PFSK-1 (cell line): ENCODE measurements around the gene EGLN1.

Experiments
- FOXP2 ChIP-seq: optimal IDR thresholded peaks from 2 replicates; pipeline ENCODE3; 2011; ENCODE audit warnings: borderline replicate concordance, control low read depth, inconsistent platforms; ENCODE audit not compliant: insufficient read depth; ENCODE audit errors: extremely low read length, extremely low read depth
- POLR2AphosphoS5 ChIP-seq: IDR thresholded peaks from 2 replicates; pipeline ENCODE4 v1.6.1; 2012; ENCODE audit warnings: low read depth, mild to moderate bottlenecking, control low read depth, low read length, moderate library complexity
- REST ChIP-seq, 2 experiments: IDR thresholded peaks; 2 replicates each; pipeline versions ENCODE4 v1.6.1 to v1.8.0; 2011 to 2012; ENCODE audit warnings: low read depth in 2 of 2, low read length in 2 of 2, control low read depth in 1 of 2, inconsistent platforms in 1 of 2, mild to moderate bottlenecking in 1 of 2, moderate library complexity in 1 of 2; ENCODE audit not compliant: insufficient read depth in 1 of 2
- SIN3A ChIP-seq: IDR thresholded peaks from 2 replicates; pipeline ENCODE4 v1.6.1; 2012; ENCODE audit warnings: mild to moderate bottlenecking, low read length, moderate library complexity, borderline replicate concordance; ENCODE audit not compliant: insufficient read depth
- TAF1 ChIP-seq: IDR thresholded peaks from 2 replicates; pipeline ENCODE4 v1.6.1; 2012; ENCODE audit warnings: low read length, control low read depth, borderline replicate concordance; ENCODE audit not compliant: insufficient read depth

Gene EGLN1

GRCh38 chr1:231397886-231398671 is 24.0 kb downstream of the EGLN1 start:
- no peak for TF ChIP-seq REST (IDR thresholded peaks at IDR 0.05; ENCODE audit: insufficient read depth in 1 of 2, low read depth in 2 of 2, low read length in 2 of 2)
- TF ChIP-seq SIN3A: no peak
- no peak for TF ChIP-seq POLR2AphosphoS5
- TF ChIP-seq TAF1: no peak
- no peak for TF ChIP-seq FOXP2

- no peak for TF ChIP-seq SIN3A
- TF ChIP-seq POLR2AphosphoS5: no peak
- TF ChIP-seq TAF1: no peak
- no peak for TF ChIP-seq FOXP2
- TF ChIP-seq REST (IDR thresholded peaks at IDR 0.05; ENCODE audit: insufficient read depth in 1 of 2, low read depth in 2 of 2, low read length in 2 of 2): no peak
Measured at GRCh38 chr1:231396643-231397042, 25.4 kb downstream of the EGLN1 start.

GRCh38 chr1:231395998-231396390 is 26.1 kb downstream of the EGLN1 start:
- TF ChIP-seq SIN3A (no peak), FOXP2 (no peak), REST (IDR thresholded peaks at IDR 0.05; ENCODE audit: insufficient read depth in 1 of 2, low read depth in 2 of 2, low read length in 2 of 2) (no peak), POLR2AphosphoS5 (no peak), TAF1 (no peak)

- TF ChIP-seq TAF1 (no peak), POLR2AphosphoS5 (no peak), FOXP2 (no peak)
Measured at GRCh38 chr1:231395076-231395997, 26.8 kb downstream of the EGLN1 start.

GRCh38 chr1:231393668-231394067 is 28.4 kb downstream of the EGLN1 start:
- no peak for TF ChIP-seq FOXP2
- no peak for TF ChIP-seq SIN3A
- no peak for TF ChIP-seq TAF1
- TF ChIP-seq REST (IDR thresholded peaks at IDR 0.05; ENCODE audit: insufficient read depth in 1 of 2, low read depth in 2 of 2, low read length in 2 of 2): no peak
- TF ChIP-seq POLR2AphosphoS5: no peak
